Measurements from ENCODE around the gene WDR27.

GRCh38 chr6:169427856-169428255 is 274.0 kb downstream of the WDR27 start:
- peak in 1 of 2 donors; percentile 23 for TF ChIP-seq POLR2A (IDR thresholded peaks at IDR 0.05)
- no peak for TF ChIP-seq CTCF (IDR thresholded peaks at IDR 0.05)
